Stomach (tissue), 4 donors: Measurements from ENCODE around the gene ITGB8.

Experiments used
- CTCF ChIP-seq, 7 experiments: fragments of 450-650 bp in 4 of 7; fragments of 200-600 bp in 3 of 7; sonication (generic) in 3 of 7; IDR thresholded peaks; one replicate each; pipeline ENCODE4 v1.5.1; 2016 to 2019; ENCODE audit warnings: antibody characterized with exemption in 7 of 7, control low read depth in 2 of 7, mild to moderate bottlenecking in 1 of 7
- EP300 ChIP-seq: sonication (generic); formaldehyde crosslinking; IDR thresholded peaks from one replicate; pipeline ENCODE4 v1.6.1; 2017; ENCODE audit warnings: antibody characterized with exemption
- POLR2A ChIP-seq, 4 donors: fragments of 450-650 bp; IDR thresholded peaks; one replicate each; pipeline ENCODE4 v1.6.1; 2016; ENCODE audit warnings: antibody characterized with exemption in 4 of 4, control low read depth in 2 of 4, mild to moderate bottlenecking in 1 of 4, moderate library complexity in 1 of 4
- POLR2AphosphoS5 ChIP-seq, 3 donors: sonication (generic); formaldehyde crosslinking; IDR thresholded peaks; one replicate each; pipeline ENCODE4 v1.6.1; 2016; ENCODE audit warnings: antibody characterized with exemption in 3 of 3

GRCh38 chr7:20340839-20341238, 10.1 kb downstream of the ITGB8 start:
- no peak for TF ChIP-seq CTCF (IDR thresholded peaks at IDR 0.05)
- TF ChIP-seq POLR2A (IDR thresholded peaks at IDR 0.05): no peak
- TF ChIP-seq POLR2AphosphoS5 (IDR thresholded peaks at IDR 0.05): no peak
- no peak for TF ChIP-seq EP300
